SK-N-SH treated with all-trans-retinoic acid at 6 μM for 48 hours (cell line): ENCODE measurements around the gene RNF148.

Source experiments
- ATAC-seq: fragments of 200-7000 bp; cut with Tn5 transposase; 3 replicates; pipeline ENCODE4 v1.9.1; 2020; ENCODE audit warnings: mild to moderate bottlenecking, moderate library complexity
- ARNTL ChIP-seq: fragments of 450-650 bp; formaldehyde crosslinking; IDR thresholded peaks from 2 replicates; pipeline ENCODE4 v1.5.0; 2020; ENCODE audit warnings: low read depth, mild to moderate bottlenecking, moderate library complexity, borderline replicate concordance
- BACH2 ChIP-seq: fragments of 250-450 bp; sonication (Bioruptor Pico); IDR thresholded peaks from 2 replicates; pipeline ENCODE4 v1.9.0; 2021; ENCODE audit warnings: mild to moderate bottlenecking, borderline replicate concordance
- CSDC2 ChIP-seq: fragments of 250-450 bp; sonication (Bioruptor Pico); IDR thresholded peaks from 2 replicates; pipeline ENCODE4 v1.5.0; 2020; ENCODE audit warnings: mild to moderate bottlenecking, moderate library complexity
- ESRRG ChIP-seq: fragments of 250-450 bp; sonication (Bioruptor Pico); IDR thresholded peaks from 2 replicates; pipeline ENCODE4 v1.6.1; 2021; ENCODE audit warnings: mild to moderate bottlenecking
- ISL1 ChIP-seq: fragments of 250-450 bp; sonication (Bioruptor Pico); IDR thresholded peaks from 2 replicates; pipeline ENCODE4 v2.1.2; 2022; ENCODE audit warnings: mild to moderate bottlenecking, moderate library complexity
- OSR1 ChIP-seq: fragments of 250-450 bp; sonication (Bioruptor Pico); IDR thresholded peaks from 2 replicates; pipeline ENCODE4 v1.8.0; 2022; ENCODE audit warnings: moderate library complexity, mild to moderate bottlenecking, inconsistent platforms
- PPARA ChIP-seq: fragments of 250-450 bp; sonication (Bioruptor Pico); IDR thresholded peaks from 2 replicates; pipeline ENCODE4 v1.5.0; 2020; ENCODE audit warnings: mild to moderate bottlenecking, borderline replicate concordance
- RARB ChIP-seq: fragments of 250-450 bp; sonication (Bioruptor Pico); IDR thresholded peaks from 2 replicates; pipeline ENCODE4 v1.8.0; 2021; ENCODE audit warnings: mild to moderate bottlenecking, moderate library complexity
- TCF4 ChIP-seq: fragments of 250-450 bp; sonication (Bioruptor Pico); IDR thresholded peaks from 2 replicates; pipeline ENCODE4 v1.8.0; 2021; ENCODE audit warnings: mild to moderate bottlenecking, moderate library complexity, borderline replicate concordance
- TOX ChIP-seq: fragments of 250-450 bp; sonication (Bioruptor Pico); IDR thresholded peaks from 2 replicates; pipeline ENCODE4 v1.8.0; 2021; ENCODE audit warnings: mild to moderate bottlenecking, moderate library complexity, borderline replicate concordance
- ZC3H10 ChIP-seq: fragments of 250-450 bp; sonication (Bioruptor Pico); IDR thresholded peaks from 2 replicates; pipeline ENCODE4 v1.5.1; 2021; ENCODE audit warnings: mild to moderate bottlenecking, moderate library complexity
- ZFP3 ChIP-seq: fragments of 250-450 bp; sonication (Bioruptor Pico); IDR thresholded peaks from 2 replicates; pipeline ENCODE4 v1.5.0; 2020; ENCODE audit warnings: mild to moderate bottlenecking, moderate library complexity
- ZFP30 ChIP-seq: fragments of 450-650 bp; formaldehyde crosslinking; IDR thresholded peaks from 2 replicates; pipeline ENCODE4 v1.5.0; 2022; ENCODE audit warnings: mild to moderate bottlenecking, moderate library complexity
- ZNF565 ChIP-seq: fragments of 450-650 bp; formaldehyde crosslinking; conservative IDR thresholded peaks from 2 replicates; pipeline ENCODE4 v1.5.0; 2020; ENCODE audit warnings: low read depth, mild to moderate bottlenecking, moderate library complexity
- ZNF8 ChIP-seq: fragments of 450-650 bp; formaldehyde crosslinking; IDR thresholded peaks from 2 replicates; pipeline ENCODE4 v1.5.0; 2020; ENCODE audit warnings: mild to moderate bottlenecking, moderate library complexity
- TF ChIP-seq, protein P1 (sequence below): fragments of 250-450 bp; sonication (Bioruptor Pico); IDR thresholded peaks from 2 replicates; pipeline ENCODE4 v1.5.1; 2020; ENCODE audit warnings: low read depth, mild to moderate bottlenecking, moderate library complexity
- TF ChIP-seq, protein P2 (sequence below): fragments of 250-450 bp; sonication (Bioruptor Pico); IDR thresholded peaks from 2 replicates; pipeline ENCODE4 v1.5.0; 2020; ENCODE audit warnings: mild to moderate bottlenecking, moderate library complexity
- TF ChIP-seq, protein P3 (sequence below): fragments of 250-450 bp; sonication (Bioruptor Pico); IDR thresholded peaks from 2 replicates; pipeline ENCODE4 v1.8.0; 2021; ENCODE audit warnings: low read depth, mild to moderate bottlenecking, moderate library complexity, borderline replicate concordance
- TF ChIP-seq, protein P4 (sequence below): fragments of 250-450 bp; sonication (Bioruptor Pico); IDR thresholded peaks from 2 replicates; pipeline ENCODE4 v1.8.0; 2020; ENCODE audit warnings: mild to moderate bottlenecking, moderate library complexity, borderline replicate concordance

RNF148 gene

DNA sequence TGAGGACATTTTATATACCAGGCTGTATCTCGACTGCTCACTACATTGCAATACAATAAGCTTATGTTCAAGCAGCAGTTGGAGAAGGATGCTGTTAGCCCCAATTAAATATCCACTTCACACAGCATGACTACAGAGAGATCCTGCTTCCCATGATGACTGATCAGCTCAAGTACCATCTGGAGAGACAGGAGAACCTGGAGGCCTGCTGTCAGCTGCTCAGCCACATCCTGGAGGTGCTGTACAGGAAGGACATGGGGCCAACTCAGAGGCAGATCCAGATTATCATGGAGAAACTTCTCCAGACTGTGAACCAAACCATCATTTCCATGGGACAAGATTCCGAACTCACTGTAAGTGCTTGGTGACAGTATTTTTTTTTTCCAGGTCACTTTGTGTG lies 26.3 kb downstream of the RNF148 start:
- TF ChIP-seq ZC3H10 (CRISPR knock-in tag): no peak
- ATAC-seq: no peak

DNA sequence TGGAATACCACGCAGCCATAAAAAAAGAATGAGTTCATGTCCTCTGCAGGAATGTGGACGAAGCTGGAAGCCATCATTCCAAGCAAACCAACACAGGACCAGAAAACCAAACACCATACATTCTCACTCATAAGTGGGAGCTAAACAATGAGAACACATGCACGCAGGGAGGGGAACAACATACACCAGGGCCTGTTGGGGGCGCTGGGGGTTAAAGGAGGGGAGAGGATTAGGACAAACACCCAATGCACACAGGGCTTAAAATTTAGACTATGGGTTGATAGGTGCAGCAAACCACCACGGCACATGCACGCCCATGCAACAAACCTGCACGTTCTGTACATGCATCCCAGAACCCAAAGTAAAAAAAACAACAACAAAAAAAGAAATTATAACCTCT lies 27.1 kb downstream of the RNF148 start:
- TF ChIP-seq ZFP30: no peak
- TF ChIP-seq ARNTL (CRISPR knock-in tag): no peak
- no peak for TF ChIP-seq ISL1 (CRISPR knock-in tag)
- no peak for TF ChIP-seq BACH2
- no peak for TF ChIP-seq OSR1 (CRISPR knock-in tag)
- no peak for TF ChIP-seq ESRRG (CRISPR knock-in tag)

DNA sequence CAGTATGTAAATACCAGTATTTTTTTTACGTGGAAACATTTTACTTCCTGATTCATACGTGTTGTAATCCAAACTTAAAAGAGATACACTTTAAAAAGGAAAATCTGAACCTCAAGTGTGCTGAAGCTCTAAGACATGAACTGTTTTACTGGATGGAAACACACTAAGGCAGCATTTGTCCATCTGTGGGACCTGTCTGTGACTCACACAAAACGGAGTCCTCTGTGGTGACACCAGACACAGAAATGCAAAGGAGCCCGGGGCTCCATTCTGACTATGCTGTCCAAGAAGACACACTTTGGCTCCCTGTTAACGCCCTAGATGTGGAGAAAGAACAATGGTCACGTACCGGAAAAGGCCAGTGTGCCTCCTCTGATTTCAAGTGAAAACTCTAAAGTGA lies 27.7 kb downstream of the RNF148 start:
- TF ChIP-seq ISL1 (CRISPR knock-in tag) (no peak), TOX (CRISPR knock-in tag) (no peak), ZFP30 (no peak), BACH2 (no peak)
- TF ChIP-seq, protein P1, sequence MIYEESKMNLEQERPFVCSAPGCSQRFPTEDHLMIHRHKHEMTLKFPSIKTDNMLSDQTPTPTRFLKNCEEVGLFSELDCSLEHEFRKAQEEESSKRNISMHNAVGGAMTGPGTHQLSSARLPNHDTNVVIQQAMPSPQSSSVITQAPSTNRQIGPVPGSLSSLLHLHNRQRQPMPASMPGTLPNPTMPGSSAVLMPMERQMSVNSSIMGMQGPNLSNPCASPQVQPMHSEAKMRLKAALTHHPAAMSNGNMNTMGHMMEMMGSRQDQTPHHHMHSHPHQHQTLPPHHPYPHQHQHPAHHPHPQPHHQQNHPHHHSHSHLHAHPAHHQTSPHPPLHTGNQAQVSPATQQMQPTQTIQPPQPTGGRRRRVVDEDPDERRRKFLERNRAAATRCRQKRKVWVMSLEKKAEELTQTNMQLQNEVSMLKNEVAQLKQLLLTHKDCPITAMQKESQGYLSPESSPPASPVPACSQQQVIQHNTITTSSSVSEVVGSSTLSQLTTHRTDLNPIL (CRISPR knock-in tag): no peak
- TF ChIP-seq, protein P2, sequence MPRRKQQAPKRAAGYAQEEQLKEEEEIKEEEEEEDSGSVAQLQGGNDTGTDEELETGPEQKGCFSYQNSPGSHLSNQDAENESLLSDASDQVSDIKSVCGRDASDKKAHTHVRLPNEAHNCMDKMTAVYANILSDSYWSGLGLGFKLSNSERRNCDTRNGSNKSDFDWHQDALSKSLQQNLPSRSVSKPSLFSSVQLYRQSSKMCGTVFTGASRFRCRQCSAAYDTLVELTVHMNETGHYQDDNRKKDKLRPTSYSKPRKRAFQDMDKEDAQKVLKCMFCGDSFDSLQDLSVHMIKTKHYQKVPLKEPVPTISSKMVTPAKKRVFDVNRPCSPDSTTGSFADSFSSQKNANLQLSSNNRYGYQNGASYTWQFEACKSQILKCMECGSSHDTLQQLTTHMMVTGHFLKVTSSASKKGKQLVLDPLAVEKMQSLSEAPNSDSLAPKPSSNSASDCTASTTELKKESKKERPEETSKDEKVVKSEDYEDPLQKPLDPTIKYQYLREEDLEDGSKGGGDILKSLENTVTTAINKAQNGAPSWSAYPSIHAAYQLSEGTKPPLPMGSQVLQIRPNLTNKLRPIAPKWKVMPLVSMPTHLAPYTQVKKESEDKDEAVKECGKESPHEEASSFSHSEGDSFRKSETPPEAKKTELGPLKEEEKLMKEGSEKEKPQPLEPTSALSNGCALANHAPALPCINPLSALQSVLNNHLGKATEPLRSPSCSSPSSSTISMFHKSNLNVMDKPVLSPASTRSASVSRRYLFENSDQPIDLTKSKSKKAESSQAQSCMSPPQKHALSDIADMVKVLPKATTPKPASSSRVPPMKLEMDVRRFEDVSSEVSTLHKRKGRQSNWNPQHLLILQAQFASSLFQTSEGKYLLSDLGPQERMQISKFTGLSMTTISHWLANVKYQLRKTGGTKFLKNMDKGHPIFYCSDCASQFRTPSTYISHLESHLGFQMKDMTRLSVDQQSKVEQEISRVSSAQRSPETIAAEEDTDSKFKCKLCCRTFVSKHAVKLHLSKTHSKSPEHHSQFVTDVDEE (CRISPR knock-in tag): no peak
- TF ChIP-seq, protein P3, sequence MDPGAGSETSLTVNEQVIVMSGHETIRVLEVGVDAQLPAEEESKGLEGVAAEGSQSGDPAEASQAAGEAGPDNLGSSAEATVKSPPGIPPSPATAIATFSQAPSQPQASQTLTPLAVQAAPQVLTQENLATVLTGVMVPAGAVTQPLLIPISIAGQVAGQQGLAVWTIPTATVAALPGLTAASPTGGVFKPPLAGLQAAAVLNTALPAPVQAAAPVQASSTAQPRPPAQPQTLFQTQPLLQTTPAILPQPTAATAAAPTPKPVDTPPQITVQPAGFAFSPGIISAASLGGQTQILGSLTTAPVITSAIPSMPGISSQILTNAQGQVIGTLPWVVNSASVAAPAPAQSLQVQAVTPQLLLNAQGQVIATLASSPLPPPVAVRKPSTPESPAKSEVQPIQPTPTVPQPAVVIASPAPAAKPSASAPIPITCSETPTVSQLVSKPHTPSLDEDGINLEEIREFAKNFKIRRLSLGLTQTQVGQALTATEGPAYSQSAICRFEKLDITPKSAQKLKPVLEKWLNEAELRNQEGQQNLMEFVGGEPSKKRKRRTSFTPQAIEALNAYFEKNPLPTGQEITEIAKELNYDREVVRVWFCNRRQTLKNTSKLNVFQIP (CRISPR knock-in tag): no peak
- TF ChIP-seq, protein P4, sequence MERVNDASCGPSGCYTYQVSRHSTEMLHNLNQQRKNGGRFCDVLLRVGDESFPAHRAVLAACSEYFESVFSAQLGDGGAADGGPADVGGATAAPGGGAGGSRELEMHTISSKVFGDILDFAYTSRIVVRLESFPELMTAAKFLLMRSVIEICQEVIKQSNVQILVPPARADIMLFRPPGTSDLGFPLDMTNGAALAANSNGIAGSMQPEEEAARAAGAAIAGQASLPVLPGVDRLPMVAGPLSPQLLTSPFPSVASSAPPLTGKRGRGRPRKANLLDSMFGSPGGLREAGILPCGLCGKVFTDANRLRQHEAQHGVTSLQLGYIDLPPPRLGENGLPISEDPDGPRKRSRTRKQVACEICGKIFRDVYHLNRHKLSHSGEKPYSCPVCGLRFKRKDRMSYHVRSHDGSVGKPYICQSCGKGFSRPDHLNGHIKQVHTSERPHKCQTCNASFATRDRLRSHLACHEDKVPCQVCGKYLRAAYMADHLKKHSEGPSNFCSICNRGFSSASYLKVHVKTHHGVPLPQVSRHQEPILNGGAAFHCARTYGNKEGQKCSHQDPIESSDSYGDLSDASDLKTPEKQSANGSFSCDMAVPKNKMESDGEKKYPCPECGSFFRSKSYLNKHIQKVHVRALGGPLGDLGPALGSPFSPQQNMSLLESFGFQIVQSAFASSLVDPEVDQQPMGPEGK (CRISPR knock-in tag): no peak
- TF ChIP-seq, all 23 proteins: peak for 0
- no peak for ATAC-seq

More for the DNA sequence above, 27.1 kb downstream of the RNF148 start:
- no peak for ATAC-seq

DNA sequence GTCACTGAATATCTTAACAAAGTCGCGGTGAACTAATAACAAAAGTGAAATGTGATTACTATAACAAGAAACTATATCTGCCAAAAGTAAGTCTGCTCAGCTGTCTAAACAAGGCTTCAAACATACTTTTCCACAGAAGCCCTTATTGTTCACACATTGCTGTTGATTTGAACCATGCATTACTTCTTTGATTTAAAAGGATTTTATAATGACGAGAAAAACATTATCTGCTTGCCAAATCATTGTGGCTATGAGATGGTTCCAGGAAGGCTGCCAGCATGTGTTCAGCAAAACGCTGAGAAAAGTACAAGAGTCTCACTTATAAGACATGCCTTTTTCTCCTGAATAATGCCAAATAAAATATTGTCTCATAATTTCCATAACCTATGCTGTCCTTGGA lies 28.2 kb downstream of the RNF148 start:
- ATAC-seq: no peak
- TF ChIP-seq ZNF565 (CRISPR knock-in tag) (no peak), PPARA (no peak), CSDC2 (CRISPR knock-in tag) (no peak), TCF4 (CRISPR knock-in tag) (no peak), ZFP3 (no peak), ZNF8 (CRISPR knock-in tag) (no peak), TOX (CRISPR knock-in tag) (no peak), OSR1 (CRISPR knock-in tag) (no peak), RARB (no peak), ISL1 (CRISPR knock-in tag) (no peak)
- TF ChIP-seq, protein P4 (CRISPR knock-in tag): no peak
- TF ChIP-seq, protein P1 (CRISPR knock-in tag): no peak
- TF ChIP-seq, protein P3 (CRISPR knock-in tag): no peak
- TF ChIP-seq, protein P2 (CRISPR knock-in tag): no peak
